Fibroblast of the aortic adventitia (primary cell): Measurements from ENCODE around the gene DLGAP4. TPM values are rescaled to one million over a fixed set of nuclear protein-coding genes. Genes with fewer than 3 reads are reported as not detected.

ENCODE experiments used
- DNase-seq: peaks from one replicate; pipeline ENCODE4 v3.0.0-alpha.2; 2010; ENCODE audit warnings: low read depth
- H3K4me3 ChIP-seq: 2 replicates; pipeline ENCODE4 v1.5.1; 2011; ENCODE audit warnings: low read depth, mild to moderate bottlenecking, control low read depth, low read length, moderate library complexity
- CTCF ChIP-seq: IDR thresholded peaks from 2 replicates; pipeline ENCODE4 v1.5.1; 2011; ENCODE audit warnings: mild to moderate bottlenecking, low read length, control low read depth, inconsistent platforms; ENCODE audit not compliant: insufficient read depth
- total RNA-seq: library from RNA; depleted of rRNA; stranded (reverse); fragments of >200 nt; gene quantifications from 2 replicates; pipeline ENCODE4 v1.2.3, GENCODE V29; 2012; ENCODE audit warnings: low replicate concordance

Gene DLGAP4
- total RNA-seq, 1 donor, result 19.5 TPM

- no peak overlapping the region for H3K4me3 ChIP-seq
- no peak for TF ChIP-seq CTCF
- no peak for DNase-seq
These were observed 31.7 kb downstream of the DLGAP4 start for GRCh38 chr20:36337886-36338285.

- TF ChIP-seq CTCF, result no peak
- no peak for DNase-seq
These were observed 33.8 kb downstream of the DLGAP4 start for GRCh38 chr20:36339646-36340592.

GRCh38 chr20:36340593-36340990, 34.5 kb downstream of the DLGAP4 start:
- TF ChIP-seq CTCF, result no peak
- H3K4me3 ChIP-seq, result no peak overlapping the region
- no peak for DNase-seq

More at GRCh38 chr20:36339646-36340592, 33.8 kb downstream of the DLGAP4 start:
- H3K4me3 ChIP-seq, result no peak overlapping the region

- TF ChIP-seq CTCF, result no peak
- no peak for DNase-seq
- H3K4me3 ChIP-seq, result no peak overlapping the region
These were observed 35.3 kb downstream of the DLGAP4 start for GRCh38 chr20:36341331-36342020.

- no peak for TF ChIP-seq CTCF
- no peak for DNase-seq
These were observed 36.4 kb downstream of the DLGAP4 start for GRCh38 chr20:36342331-36343120.

GRCh38 chr20:36343641-36344040, 37.5 kb downstream of the DLGAP4 start:
- DNase-seq, result no peak
- no peak for TF ChIP-seq CTCF
- no peak overlapping the region for H3K4me3 ChIP-seq

More at GRCh38 chr20:36342331-36343120, 36.4 kb downstream of the DLGAP4 start:
- H3K4me3 ChIP-seq, result no peak overlapping the region
